Measurements from ENCODE around the gene PPIP5K1.
"Not testable (repeated sequence)": the region's sequence is repeated elsewhere in the genome, so short reads cannot be mapped to it uniquely, and the experiment has no call there.

The PPIP5K1 gene

GRCh38 chr15:43589778-43590466 is at the start of gene PPIP5K1:
PPIP5K1 (minus strand) TSS chr15:43590208; CDS start chr15:43584504, 5,704 bp downstream.
- DNase-seq = not testable (repeated sequence)

DNA sequence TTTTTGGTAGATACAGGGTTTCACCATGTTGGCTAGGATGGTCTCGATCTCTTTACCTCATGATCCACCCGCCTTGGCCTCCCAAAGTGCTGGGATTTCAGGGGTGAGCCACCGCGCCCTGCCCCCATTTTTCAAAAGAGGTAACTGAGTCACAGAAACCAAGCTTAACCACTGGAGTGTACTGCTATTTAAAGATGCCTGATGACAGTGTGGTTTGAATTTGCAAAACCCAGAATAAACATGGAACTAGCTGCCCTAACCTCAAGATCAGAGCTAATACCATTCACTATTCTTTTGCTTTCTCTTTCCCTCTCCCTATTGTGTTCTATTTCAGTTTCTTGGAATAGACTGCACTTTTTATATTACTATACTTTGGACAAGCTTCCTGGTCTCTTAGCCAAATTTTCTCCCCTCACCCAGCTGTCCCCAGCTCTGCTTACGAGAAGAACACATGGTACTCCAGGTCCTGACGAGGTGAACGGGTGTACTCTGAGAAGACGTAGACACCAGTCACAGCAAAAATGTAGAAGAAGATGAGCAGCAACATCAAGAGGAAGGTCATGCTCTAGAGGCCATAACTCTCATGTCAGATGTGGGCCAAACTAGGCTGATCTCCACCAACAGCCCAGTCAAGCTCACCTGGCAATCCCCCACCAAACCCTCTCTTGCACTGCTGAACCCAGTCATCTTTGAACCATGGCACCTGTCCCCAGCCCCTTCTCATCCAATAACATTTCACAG is 48.6 kb upstream of the PPIP5K1 start:
- not testable (repeated sequence) for DNase-seq

DNA sequence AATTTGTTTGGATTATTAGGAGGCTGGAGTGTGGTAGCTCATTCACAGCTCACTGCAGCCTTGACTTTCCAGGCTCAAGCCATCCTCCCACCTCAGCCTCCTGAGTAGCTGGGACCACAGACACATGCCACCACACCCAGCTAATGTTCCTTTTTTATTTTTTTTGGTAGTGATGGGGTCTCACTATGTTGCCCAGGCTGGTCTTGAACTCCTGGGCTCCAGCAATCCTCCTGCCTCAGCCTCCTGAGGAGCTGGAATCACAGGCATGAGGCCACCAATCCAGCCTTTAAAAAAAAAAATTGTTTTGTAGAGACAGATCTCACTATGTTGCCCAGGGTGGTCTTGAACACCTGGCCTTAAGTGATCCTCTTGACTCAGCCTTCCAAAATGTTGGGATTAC is 36.9 kb upstream of the PPIP5K1 start:
- not testable (repeated sequence) for DNase-seq

- DNase-seq = no peak
Observed at GRCh38 chr15:43625106-43625505, 35.1 kb upstream of the PPIP5K1 start.

DNA sequence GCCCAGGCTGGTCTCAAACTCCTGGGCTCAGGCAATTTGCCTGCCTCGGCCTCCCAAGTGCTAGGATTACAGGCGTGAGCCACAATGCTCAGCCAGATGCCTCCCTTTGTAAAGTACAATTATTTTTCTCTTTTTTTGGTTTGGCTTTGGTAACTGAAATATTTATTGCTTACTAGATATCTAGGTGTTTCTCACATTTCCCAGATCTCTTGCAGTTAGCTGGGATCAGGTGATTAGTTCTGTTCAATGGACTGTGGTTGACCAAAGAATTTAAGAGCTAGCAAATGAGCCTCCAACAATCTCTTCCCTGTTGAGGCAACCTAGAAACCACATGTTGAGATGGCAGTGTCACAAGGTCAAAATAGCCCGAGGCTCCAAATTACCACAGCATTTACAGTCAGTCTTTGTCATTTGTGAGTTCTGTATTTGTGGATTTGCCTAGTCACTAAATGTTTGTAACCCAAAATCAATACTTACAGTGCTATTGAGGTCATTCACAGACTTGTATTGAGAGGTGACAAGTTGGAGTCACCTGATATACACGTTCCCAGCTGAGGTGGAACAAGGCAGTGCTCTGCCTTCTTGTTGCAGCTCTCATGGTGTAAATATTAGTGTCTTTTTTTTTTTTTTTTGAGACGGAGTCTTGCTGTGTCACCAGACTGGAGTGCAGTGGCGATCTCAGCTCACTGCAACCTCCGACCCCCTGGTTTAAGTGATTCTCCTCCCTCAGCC is 32.2 kb upstream of the PPIP5K1 start:
- DNase-seq = not testable (repeated sequence)

- not testable (repeated sequence) for DNase-seq
Observed at GRCh38 chr15:43618700-43619099, 28.7 kb upstream of the PPIP5K1 start, which contains the start of gene STRC. STRC (minus strand) TSS chr15:43618800; CDS start chr15:43618722, 78 bp downstream.

DNA sequence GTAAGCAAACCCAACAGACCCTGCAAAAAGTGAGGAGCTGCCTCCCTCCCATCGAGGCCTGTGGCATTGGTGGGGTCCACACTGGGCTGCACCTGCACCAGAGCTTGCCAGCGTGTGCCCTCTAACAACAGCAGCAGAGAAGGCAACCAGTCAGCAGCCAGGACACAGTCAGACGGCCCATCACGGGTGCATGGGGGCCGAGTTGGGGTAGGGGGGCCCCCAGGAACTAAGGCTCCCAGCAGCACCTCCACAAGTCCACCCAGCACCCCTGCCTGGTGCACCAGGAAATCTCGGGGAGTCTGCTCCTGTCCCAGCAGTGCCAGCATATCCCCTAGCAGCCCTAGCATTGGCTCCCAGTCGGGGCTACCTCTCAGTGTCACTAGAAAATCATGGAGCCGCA is 27.7 kb upstream of the PPIP5K1 start:
- not testable (repeated sequence) for DNase-seq

DNA sequence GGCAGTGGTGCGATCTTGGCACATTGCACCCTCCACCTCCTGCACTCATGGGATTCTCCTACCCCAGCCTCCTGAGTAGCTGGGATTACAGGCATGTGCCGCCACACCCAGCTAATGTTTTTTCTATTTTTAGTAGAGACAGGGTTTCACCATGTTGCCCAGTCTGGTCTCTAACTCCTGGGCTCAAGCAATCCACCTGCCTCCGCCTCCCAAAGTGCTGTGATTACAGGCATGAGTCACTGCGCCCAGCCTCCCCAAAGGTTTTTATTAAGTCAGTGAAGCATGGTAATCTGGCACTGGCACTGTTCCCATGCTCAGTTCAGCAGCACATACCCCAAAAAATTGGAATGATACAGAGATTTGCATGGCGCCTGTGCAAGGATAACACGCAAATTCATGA is 12.2 kb upstream of the PPIP5K1 start:
- not testable (repeated sequence) for DNase-seq

DNA sequence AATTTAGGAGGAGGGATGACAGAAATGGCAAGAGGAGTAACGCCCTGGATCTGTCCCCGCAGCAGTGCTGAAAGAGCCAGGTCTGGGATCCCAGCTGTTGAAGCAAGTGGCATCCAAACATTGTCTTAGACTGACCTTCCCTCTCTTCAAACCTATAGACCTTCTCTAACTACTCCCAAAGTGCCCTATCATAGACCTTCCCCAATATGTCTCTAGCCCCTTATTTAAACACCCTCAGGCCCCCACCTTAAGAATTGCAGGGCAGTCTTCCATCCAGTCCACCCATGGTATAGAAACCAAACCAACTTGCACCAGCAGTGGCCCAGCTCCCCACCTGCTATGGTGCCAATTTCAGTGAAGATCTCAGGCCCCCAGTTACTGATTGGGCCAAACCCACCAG is 10.2 kb upstream of the PPIP5K1 start:
- not testable (repeated sequence) for DNase-seq

DNA sequence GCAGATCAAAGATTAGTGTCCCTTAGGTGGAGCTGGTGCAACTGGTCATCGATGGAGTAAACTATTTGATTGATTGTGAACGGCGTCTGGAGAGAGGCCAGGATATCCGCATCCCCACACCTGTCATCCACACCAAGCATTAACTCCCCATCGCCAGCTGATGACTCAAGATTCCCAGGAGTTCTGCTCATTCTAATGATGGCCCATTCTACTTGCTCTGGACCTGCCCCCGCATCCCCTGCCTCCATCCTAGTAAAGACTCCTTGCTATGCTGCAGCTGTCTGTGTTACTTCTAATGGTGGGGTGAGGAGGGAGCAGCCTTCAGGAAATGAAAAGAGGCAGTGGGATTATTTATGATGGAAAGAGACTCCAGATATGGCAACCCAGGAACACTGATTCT is 9.1 kb upstream of the PPIP5K1 start:
- DNase-seq = not testable (repeated sequence)

- DNase-seq = not testable (repeated sequence)
Observed at GRCh38 chr15:43593328-43594190, 3.6 kb upstream of the PPIP5K1 start, which contains the start of gene CKMT1B. CKMT1B (plus strand) TSS chr15:43594027; CDS start chr15:43594219, 192 bp downstream.

GRCh38 chr15:43592841-43593240 is 2.8 kb upstream of the PPIP5K1 start:
- DNase-seq = not testable (repeated sequence)

DNA sequence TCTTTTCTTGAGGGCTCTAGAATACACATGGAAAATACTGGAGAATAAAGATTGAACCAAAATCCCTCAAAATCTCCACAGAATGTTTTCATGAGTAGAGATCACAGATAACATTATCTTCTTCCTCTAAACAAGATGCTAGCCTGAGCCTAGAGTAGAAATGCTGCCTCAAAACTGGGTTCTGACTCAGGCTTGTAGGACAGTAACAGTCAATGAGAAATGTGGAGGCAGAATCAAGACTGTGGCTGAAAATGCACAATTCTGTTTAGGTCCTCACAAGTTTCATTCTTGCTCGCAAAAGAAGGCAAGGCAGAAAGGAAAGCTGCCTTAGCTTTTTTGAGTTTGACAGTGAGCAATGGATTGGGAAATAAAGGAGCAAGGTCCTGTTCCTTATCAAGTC is 15.4 kb downstream of the PPIP5K1 start:
- DNase-seq = not testable (repeated sequence)

DNA sequence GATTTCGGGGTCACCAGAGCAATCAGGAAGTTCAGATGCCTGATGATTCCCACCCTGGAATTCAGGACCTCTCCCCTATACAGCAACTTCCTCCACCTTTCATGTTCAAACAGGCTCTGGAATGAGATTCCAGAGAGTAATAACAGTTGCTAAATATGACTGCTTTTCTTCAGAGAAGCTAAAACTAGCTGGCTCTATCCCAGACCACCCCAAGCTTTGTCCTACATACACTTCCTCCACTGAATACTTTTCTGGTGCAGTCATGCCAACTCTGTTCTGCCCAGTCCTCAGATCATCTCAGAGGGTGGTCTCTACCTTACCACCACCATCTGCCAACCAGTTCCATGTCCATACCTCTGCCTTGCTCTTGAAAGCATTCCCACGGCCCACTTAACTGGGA is 23.4 kb downstream of the PPIP5K1 start:
- DNase-seq = not testable (repeated sequence)

GRCh38 chr15:43563793-43564192 is 26.2 kb downstream of the PPIP5K1 start:
- DNase-seq = not testable (repeated sequence)

DNA sequence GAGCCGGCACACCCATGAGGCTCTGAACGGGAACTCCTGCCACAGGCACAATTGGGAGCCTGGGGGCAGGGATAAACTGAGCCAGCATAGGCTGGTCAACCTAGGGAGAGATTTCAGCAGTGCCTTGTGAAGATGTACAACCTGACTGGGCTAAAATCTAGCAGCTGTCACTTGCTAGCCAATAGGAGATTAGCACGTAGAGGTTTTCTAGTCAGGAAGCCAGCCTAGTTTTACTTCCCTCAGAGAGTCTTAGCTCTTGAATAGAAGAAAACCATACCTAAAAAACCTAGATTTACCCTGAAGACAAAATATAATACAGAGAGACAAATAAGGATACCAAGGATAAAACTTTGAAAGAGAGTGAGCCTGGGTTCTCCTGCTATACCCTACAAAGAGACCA is 27.3 kb downstream of the PPIP5K1 start:
- DNase-seq = not testable (repeated sequence)

- DNase-seq = no peak
Observed at GRCh38 chr15:43552986-43553385, 37.0 kb downstream of the PPIP5K1 start.

- DNase-seq = no peak
Observed at GRCh38 chr15:43552256-43552655, 37.8 kb downstream of the PPIP5K1 start.

DNA sequence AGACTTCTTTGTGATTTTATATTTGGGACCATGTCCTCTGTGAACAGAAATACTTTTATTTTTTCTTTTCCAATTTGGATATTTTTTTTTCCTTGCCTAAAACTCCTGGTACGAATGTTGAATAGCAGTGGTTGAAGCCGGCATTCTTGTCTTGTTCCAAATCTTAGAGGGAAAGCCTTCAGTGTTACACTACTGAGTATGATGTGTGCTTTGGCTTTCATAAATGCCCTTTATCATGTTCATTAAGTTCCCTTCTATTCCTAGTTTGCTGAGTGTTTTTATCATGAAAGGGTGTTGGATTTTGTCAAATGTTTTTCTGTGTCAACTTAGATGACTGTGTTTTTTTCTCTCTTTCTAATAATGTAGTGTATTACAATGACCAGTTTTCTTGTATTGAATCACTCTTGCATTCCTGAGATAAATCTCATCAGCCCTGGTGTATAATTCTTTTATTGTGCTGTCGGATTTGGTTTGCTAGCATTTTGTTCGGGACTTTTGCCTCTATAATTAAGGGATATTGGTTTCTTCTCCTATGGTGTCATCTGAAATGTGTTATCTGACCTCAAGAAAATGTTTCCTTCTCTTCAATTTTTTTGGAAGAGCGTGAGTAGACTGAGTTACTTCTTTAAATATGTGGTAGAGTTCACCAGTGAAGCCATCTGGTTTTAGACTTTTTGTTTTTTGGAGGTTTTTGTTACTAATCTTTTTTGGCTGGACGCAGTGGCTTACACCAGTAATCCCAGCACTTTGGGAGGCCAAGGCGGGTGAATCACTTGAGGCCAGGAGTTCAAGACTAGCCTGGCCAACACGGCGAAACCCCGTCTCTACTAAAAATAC is 39.3 kb downstream of the PPIP5K1 start:
- DNase-seq = no peak

- no peak for DNase-seq
Observed at GRCh38 chr15:43547539-43547938, 42.5 kb downstream of the PPIP5K1 start.

- DNase-seq = no peak
Observed at GRCh38 chr15:43545426-43545825, 44.6 kb downstream of the PPIP5K1 start.

All from activated CD4-positive, alpha-beta T cell treated with anti-CD3 and anti-CD28 coated beads, Interleukin-2, Interleukin-6, amounts not matched to agents 100 ng/mL and 50 ng/mL, durations not matched to agents 16 hours and 8 hours (primary cell).